IMR-90 (cell line): ENCODE data around the gene ZFYVE21. TPM values are rescaled to one million over a fixed set of nuclear protein-coding genes. Genes with fewer than 3 reads are reported as not detected.

Experiments used
- ATAC-seq: fragments of 200-7000 bp; cut with Tn5 transposase; 2 replicates; pipeline ENCODE4 v1.9.1; 2020; ENCODE audit warnings: low read depth, mild to moderate bottlenecking, moderate library complexity
- BruUV-seq: library from RNA; stranded (reverse); fragments of 400-500 nt; replicated peaks from 2 replicates; lab custom pipeline; 2021; lab: Mats Ljungman, UMichigan
- CTCF ChIA-PET: fragments of 300-600 bp; formaldehyde crosslinking; extraction: SDS; loops from one replicate; lab custom pipeline; 2021; ENCODE audit warnings: antibody characterized with exemption; lab: Yijun Ruan, JAX
- POLR2A ChIA-PET: fragments of 300-600 bp; sonication (Branson Sonifier 250); formaldehyde crosslinking; loops from one replicate; lab custom pipeline; 2022; ENCODE audit warnings: antibody characterized with exemption; ENCODE audit not compliant: unreplicated experiment; lab: Charles Lee
- DNase-seq: peaks from one replicate; pipeline ENCODE4 v3.0.0; 2013
- H2AFZ ChIP-seq: replicated peaks from 2 replicates; pipeline ENCODE3; 2013; ENCODE audit warnings: low read length, mild to moderate bottlenecking; ENCODE audit not compliant: poor library complexity
- H2AK5ac ChIP-seq: 2 replicates; pipeline ENCODE4 v1.6.1; 2013; ENCODE audit warnings: low read depth, low read length, inconsistent platforms
- H2AK9ac ChIP-seq: replicated peaks from 2 replicates; pipeline ENCODE3; 2013; ENCODE audit warnings: mild to moderate bottlenecking, low read depth, low read length, moderate library complexity; ENCODE audit not compliant: poor library complexity
- H2BK120ac ChIP-seq: 2 replicates; pipeline ENCODE4 v1.6.1; 2013; ENCODE audit warnings: low read depth, low read length, inconsistent platforms
- H2BK15ac ChIP-seq: 3 replicates; pipeline ENCODE4 v1.6.1; 2013; ENCODE audit warnings: low read depth, low read length, inconsistent platforms
- H2BK20ac ChIP-seq: 2 replicates; pipeline ENCODE4 v1.6.1; 2013; ENCODE audit warnings: low read depth, mild to moderate bottlenecking, inconsistent platforms, low read length, moderate library complexity
- H2BK5ac ChIP-seq: 2 replicates; pipeline ENCODE4 v1.6.1; 2013; ENCODE audit warnings: mild to moderate bottlenecking, low read depth, low read length, inconsistent platforms; ENCODE audit not compliant: poor library complexity, severe bottlenecking
- H3K14ac ChIP-seq: replicated peaks from 2 replicates; pipeline ENCODE4 v1.6.1; 2013; ENCODE audit warnings: low read depth, low read length, inconsistent platforms
- H3K18ac ChIP-seq: 2 replicates; pipeline ENCODE4 v1.6.1; 2013; ENCODE audit warnings: low read depth, low read length, control low read depth
- H3K23ac ChIP-seq: 2 replicates; pipeline ENCODE4 v1.6.1; 2013; ENCODE audit warnings: low read depth, low read length, inconsistent platforms
- H3K27ac ChIP-seq: 2 replicates; pipeline ENCODE4 v1.5.1; 2013; ENCODE audit warnings: mild to moderate bottlenecking, control low read depth, low read length; ENCODE audit not compliant: insufficient read depth
- H3K27me3 ChIP-seq: 2 replicates; pipeline ENCODE4 v1.6.1; 2013; ENCODE audit warnings: low read length; ENCODE audit not compliant: control insufficient read depth, insufficient read depth
- H3K36me3 ChIP-seq: 2 replicates; pipeline ENCODE4 v1.6.1; 2013; ENCODE audit warnings: low read length, mixed read lengths; ENCODE audit not compliant: control insufficient read depth, insufficient read depth
- H3K4ac ChIP-seq: 2 replicates; pipeline ENCODE4 v1.6.1; 2013; ENCODE audit warnings: low read depth, low read length, inconsistent platforms
- H3K4me1 ChIP-seq: 2 replicates; pipeline ENCODE4 v1.6.1; 2013; ENCODE audit warnings: low read length, mixed read lengths; ENCODE audit not compliant: control insufficient read depth, insufficient read depth
- H3K4me2 ChIP-seq: 2 replicates; pipeline ENCODE4 v1.6.1; 2013; ENCODE audit warnings: low read depth, mild to moderate bottlenecking, control low read depth, low read length, moderate library complexity
- H3K4me3 ChIP-seq: 2 replicates; pipeline ENCODE4 v1.5.1; 2013; ENCODE audit warnings: low read depth, mild to moderate bottlenecking, control low read depth, low read length, moderate library complexity; ENCODE audit not compliant: insufficient read depth
- H3K56ac ChIP-seq: 2 replicates; pipeline ENCODE4 v1.6.1; 2013; ENCODE audit warnings: low read length, inconsistent platforms; ENCODE audit not compliant: insufficient read depth; ENCODE audit errors: extremely low read depth
- H3K79me1 ChIP-seq, 2 experiments: 2 replicates each; pipeline ENCODE4 v1.6.1; 2013; ENCODE audit warnings: low read length in 2 of 2, inconsistent platforms in 1 of 2, low read depth in 1 of 2
- H3K9ac ChIP-seq: 2 replicates; pipeline ENCODE4 v1.6.1; 2013; ENCODE audit warnings: low read depth, low read length, control low read depth
- H3K9me1 ChIP-seq: 2 replicates; pipeline ENCODE4 v1.6.1; 2013; ENCODE audit warnings: low read length, inconsistent platforms; ENCODE audit not compliant: insufficient read depth
- H3K9me3 ChIP-seq: 2 replicates; pipeline ENCODE4 v1.6.1; 2013; ENCODE audit warnings: low read length; ENCODE audit not compliant: control insufficient read depth, insufficient read depth
- H4K20me1 ChIP-seq: 2 replicates; pipeline ENCODE4 v1.6.1; 2013; ENCODE audit warnings: low read length, inconsistent platforms; ENCODE audit not compliant: insufficient read depth
- H4K5ac ChIP-seq: 2 replicates; pipeline ENCODE4 v1.6.1; 2013; ENCODE audit warnings: mild to moderate bottlenecking, low read depth, low read length, control low read depth
- H4K8ac ChIP-seq, 2 experiments: 2 replicates each; pipeline ENCODE4 v1.6.1; 2013; ENCODE audit warnings: low read depth in 2 of 2, low read length in 2 of 2, control low read depth in 1 of 2, inconsistent platforms in 1 of 2
- H4K91ac ChIP-seq: 2 replicates; pipeline ENCODE4 v1.6.1; 2013; ENCODE audit warnings: low read depth, low read length, inconsistent platforms; ENCODE audit not compliant: insufficient read depth
- BHLHE40 ChIP-seq: fragments of 150-350 bp; IDR thresholded peaks from 2 replicates; pipeline ENCODE4 v1.6.1; 2016; ENCODE audit warnings: mild to moderate bottlenecking, low read depth, low read length
- CEBPB ChIP-seq: IDR thresholded peaks from 2 replicates; pipeline ENCODE4 v1.6.1; 2012; ENCODE audit warnings: low read depth, low read length, improper control_type of control experiment
- CHD1 ChIP-seq: IDR thresholded peaks from 2 replicates; pipeline ENCODE4 v1.6.1; 2012; ENCODE audit warnings: low read depth, low read length, improper control_type of control experiment
- FOS ChIP-seq: fragments of 150-350 bp; IDR thresholded peaks from 2 replicates; pipeline ENCODE4 v1.6.1; 2016; ENCODE audit warnings: low read depth, low read length
- MAZ ChIP-seq: IDR thresholded peaks from 2 replicates; pipeline ENCODE4 v1.6.1; 2012; ENCODE audit warnings: low read depth, mild to moderate bottlenecking, low read length, improper control_type of control experiment, moderate library complexity, borderline replicate concordance
- POLR2A ChIP-seq: IDR thresholded peaks from 2 replicates; pipeline ENCODE4 v1.6.1; 2012; ENCODE audit warnings: mild to moderate bottlenecking, low read depth, low read length
- RFX5 ChIP-seq: IDR thresholded peaks from 2 replicates; pipeline ENCODE4 v1.8.0; 2012; ENCODE audit warnings: low read depth, mild to moderate bottlenecking, low read length, moderate library complexity
- WGBS, 2 experiments: methylation state at CpG; one replicate each; pipeline versions ENCODE4 v1.1.5 to v1.1.7; 2013; ENCODE audit warnings: missing lambda C conversion rate in 2 of 2; ENCODE audit not compliant: insufficient read length in 1 of 2; ENCODE audit errors: extremely low coverage in 2 of 2; 5-methylcytosine and 5-hydroxymethylcytosine counted together
- dilution Hi-C: fragments of 300-500 bp; cut with HindIII; formaldehyde crosslinking; loops from one replicate; pipeline ENCODE4 v1.14.3; 2018; ENCODE audit warnings: low sequenced_read_pairs; ENCODE audit not compliant: unreplicated experiment
- in situ Hi-C: fragments of 300-500 bp; cut with MboI; formaldehyde crosslinking; loops from 3 replicates; pipeline ENCODE4 v1.14.3; 2019; ENCODE audit warnings: low sequenced_read_pairs, inconsistent platforms, mixed read lengths
- intact Hi-C: fragments of 100-400 bp; cut with micrococcal nuclease; formaldehyde crosslinking; loops from 2 replicates; pipeline ENCODE4 v1.10.0; 2022
- polyA plus RNA-seq, 3 experiments: library from polyadenylated mRNA; depleted of rRNA; stranded (reverse); fragments of >200 nt; gene quantifications; 2 replicates each; pipeline ENCODE4 v1.2.3, GENCODE V29; 2012; ENCODE audit warnings: low replicate concordance in 1 of 3
- total RNA-seq: library from RNA; depleted of rRNA; stranded (reverse); fragments of >200 nt; gene quantifications from 2 replicates; pipeline ENCODE4 v1.2.3, GENCODE V29; 2012
- TF ChIP-seq, protein P1 (sequence below): fragments of 150-350 bp; IDR thresholded peaks from 2 replicates; pipeline ENCODE4 v1.6.1; 2017; ENCODE audit warnings: mild to moderate bottlenecking, antibody characterized with exemption, low read length, low read depth
- TF ChIP-seq, protein P2 (sequence below): fragments of 150-350 bp; IDR thresholded peaks from 2 replicates; pipeline ENCODE4 v1.6.1; 2016; ENCODE audit warnings: low read depth, mild to moderate bottlenecking, low read length, moderate library complexity, borderline replicate concordance

The ZFYVE21 gene
- total and polyA plus RNA-seq, 2 of the 4 experiments (the other 2 are of a cell fraction) = 41.2 to 89.2 TPM

- peaks cover 5% of the 10 kb centered on the region for H3K4me1 ChIP-seq
- no peak overlapping the region for H4K5ac ChIP-seq
- no peak for TF ChIP-seq FOS
- TF ChIP-seq, protein P1, sequence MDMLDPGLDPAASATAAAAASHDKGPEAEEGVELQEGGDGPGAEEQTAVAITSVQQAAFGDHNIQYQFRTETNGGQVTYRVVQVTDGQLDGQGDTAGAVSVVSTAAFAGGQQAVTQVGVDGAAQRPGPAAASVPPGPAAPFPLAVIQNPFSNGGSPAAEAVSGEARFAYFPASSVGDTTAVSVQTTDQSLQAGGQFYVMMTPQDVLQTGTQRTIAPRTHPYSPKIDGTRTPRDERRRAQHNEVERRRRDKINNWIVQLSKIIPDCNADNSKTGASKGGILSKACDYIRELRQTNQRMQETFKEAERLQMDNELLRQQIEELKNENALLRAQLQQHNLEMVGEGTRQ = no peak
- TF ChIP-seq RFX5 = no peak
- no peak for TF ChIP-seq CEBPB
- no peak for TF ChIP-seq CHD1
- no peak for TF ChIP-seq MAZ
- TF ChIP-seq POLR2A = no peak
- TF ChIP-seq BHLHE40 = no peak
- TF ChIP-seq, protein P2, sequence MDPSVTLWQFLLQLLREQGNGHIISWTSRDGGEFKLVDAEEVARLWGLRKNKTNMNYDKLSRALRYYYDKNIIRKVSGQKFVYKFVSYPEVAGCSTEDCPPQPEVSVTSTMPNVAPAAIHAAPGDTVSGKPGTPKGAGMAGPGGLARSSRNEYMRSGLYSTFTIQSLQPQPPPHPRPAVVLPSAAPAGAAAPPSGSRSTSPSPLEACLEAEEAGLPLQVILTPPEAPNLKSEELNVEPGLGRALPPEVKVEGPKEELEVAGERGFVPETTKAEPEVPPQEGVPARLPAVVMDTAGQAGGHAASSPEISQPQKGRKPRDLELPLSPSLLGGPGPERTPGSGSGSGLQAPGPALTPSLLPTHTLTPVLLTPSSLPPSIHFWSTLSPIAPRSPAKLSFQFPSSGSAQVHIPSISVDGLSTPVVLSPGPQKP = no peak
- H3K27ac ChIP-seq = no peak overlapping the region
- no peak overlapping the region for H2AK9ac ChIP-seq
- no peak overlapping the region for H2BK5ac ChIP-seq
- peaks cover 8% of the 10 kb centered on the region; the same call in 1 of the 2 replicates for H3K9me1 ChIP-seq
- peaks cover 53% of the 10 kb centered on the region for H3K36me3 ChIP-seq
- H3K56ac ChIP-seq = 0 out of 2 replicates have a peak overlapping the region, but pooled peaks have one; percentile 3
- no peak overlapping the region for H2AK5ac ChIP-seq
- H3K9me3 ChIP-seq = no peaks in the 10 kb centered on the region
- H3K23ac ChIP-seq = 0 out of 2 replicates have a peak overlapping the region, but pooled peaks have one; percentile 16
- H3K27me3 ChIP-seq = no peaks in the 10 kb centered on the region
- peaks cover 48% of the 10 kb centered on the region for H4K20me1 ChIP-seq
- no peak overlapping the region for H2BK120ac ChIP-seq
- no peak for DNase-seq
- H3K14ac ChIP-seq = no peak overlapping the region
- H2AFZ ChIP-seq = no peak overlapping the region
- H3K9ac ChIP-seq = no peak overlapping the region
- POLR2A ChIA-PET = no interaction called here
- in situ Hi-C loops (no loop called here), intact Hi-C loops (no loop called here), dilution Hi-C loops (no loop called here)
- ATAC-seq = no peak
- H3K18ac ChIP-seq = no peak overlapping the region
- H2BK15ac ChIP-seq = no peak overlapping the region
- BruUV-seq = no TSS peak
- no CpG with 5 or more reads among the region's 8 CpGs for WGBS, 2 experiments
- H4K91ac ChIP-seq = no peak overlapping the region
- H3K4me3 ChIP-seq = no peak overlapping the region
- H4K8ac ChIP-seq = no peak overlapping the region
- H2BK20ac ChIP-seq = no peak overlapping the region
- CTCF ChIA-PET = no interaction called here
- H3K79me1 ChIP-seq = peaks cover 35 to 73% of the 10 kb centered on the region in 2 experiments
- no peak overlapping the region for H3K4ac ChIP-seq
- H3K4me2 ChIP-seq = no peak overlapping the region
These were observed 25.3 kb upstream of the ZFYVE21 start for GRCh38 chr14:103690332-103690731.
